K562 (cell line): ENCODE results near the gene SPATC1L. TPM values are rescaled to one million over a fixed set of nuclear protein-coding genes. Genes with fewer than 3 reads are reported as not detected.
"Not testable (repeated sequence)": the region's sequence is repeated elsewhere in the genome, so short reads cannot be mapped to it uniquely, and the experiment has no call there.

Experiments
- CBFA2T3 ChIP-seq: fragments of 450-650 bp; IDR thresholded peaks from 2 replicates; pipeline ENCODE4 v1.6.1; 2017
- CCNT2 ChIP-seq: IDR thresholded peaks from 2 replicates; pipeline ENCODE4 v1.6.1; 2011; ENCODE audit warnings: borderline replicate concordance, low read depth, mild to moderate bottlenecking, moderate library complexity, mixed read lengths, low read length; ENCODE audit not compliant: insufficient read length; ENCODE audit errors: extremely low read depth
- KDM4B ChIP-seq, 2 experiments: fragments of 450-650 bp in 1 of 2; sonication (generic) in 1 of 2; IDR thresholded peaks; 2 replicates each; pipeline ENCODE4 v1.6.1; 2016 to 2017; ENCODE audit warnings: borderline replicate concordance in 2 of 2, antibody characterized with exemption in 1 of 2, low read depth in 1 of 2, mild to moderate bottlenecking in 1 of 2
- KLF16 ChIP-seq: IDR thresholded peaks from 2 replicates; pipeline ENCODE4 v1.6.1; 2016; ENCODE audit warnings: antibody characterized with exemption
- NCOR1 ChIP-seq: fragments of 450-650 bp; IDR thresholded peaks from 2 replicates; pipeline ENCODE4 v1.6.1; 2016; ENCODE audit warnings: mild to moderate bottlenecking, moderate library complexity
- RBM22 ChIP-seq: fragments of 200-400 bp; formaldehyde crosslinking; IDR thresholded peaks from 2 replicates; pipeline ENCODE4 v1.6.1; 2018; ENCODE audit warnings: low read length, low read depth; ENCODE audit not compliant: poor library complexity, severe bottlenecking
- SMARCA4 ChIP-seq: fragments of 450-650 bp; IDR thresholded peaks from 2 replicates; pipeline ENCODE4 v1.6.1; 2016
- TBL1XR1 ChIP-seq, 2 experiments: IDR thresholded peaks; 2 replicates each; pipeline ENCODE4 v1.6.1; 2012; ENCODE audit warnings: improper control_type of control experiment in 2 of 2, low read length in 2 of 2, mild to moderate bottlenecking in 1 of 2
- TEAD4 ChIP-seq, 2 experiments: sonication (generic) in 1 of 2; formaldehyde crosslinking in 1 of 2; IDR thresholded peaks; 2 replicates each; pipeline versions ENCODE4 v1.6.1 to v1.8.0; 2012 to 2022; ENCODE audit warnings: borderline replicate concordance in 1 of 2, inconsistent platforms in 1 of 2, low read length in 1 of 2, mild to moderate bottlenecking in 1 of 2, missing genetic modification reagents in 1 of 2
- polyA plus RNA-seq, 8 experiments: library from polyadenylated mRNA; depleted of rRNA in 4 of 8; stranded (reverse) in 5 of 8; unstranded in 3 of 8; fragments of >200 nt; fragmentation: Nextera tagmentation in 2 of 8; fragmentation: Illumina TruSeq in 1 of 8; extraction: Ambion mirVana in 2 of 8; extraction: Trizol in 1 of 8; gene quantifications; 2 replicates each; pipeline versions ENCODE4 v1.2.1 to v1.2.3, GENCODE V29; 2011 to 2014; ENCODE audit warnings: inconsistent platforms in 1 of 8, missing spikeins in 1 of 8
- total RNA-seq, 7 experiments: library from RNA; depleted of rRNA in 6 of 7; stranded (reverse); fragments of >200 nt in 6 of 7; fragmentation: Illumina TruSeq in 2 of 7; extraction: Trizol in 2 of 7; gene quantifications; 2 replicates each; pipeline versions ENCODE4 v1.2.1 to v1.2.3, GENCODE V29; 2011 to 2021; ENCODE audit warnings: low replicate concordance in 1 of 7
- TF ChIP-seq, protein P1 (sequence below): fragments of 450-650 bp; IDR thresholded peaks from 2 replicates; pipeline ENCODE4 v1.6.1; 2018; ENCODE audit not compliant: partially characterized antibody
- TF ChIP-seq, protein P2 (sequence below), 3 experiments: fragments of 200-800 bp in 1 of 3; sonication (Bioruptor generic) in 1 of 3; sonication (generic) in 1 of 3; formaldehyde crosslinking in 1 of 3; IDR thresholded peaks; 2 replicates each; pipeline versions ENCODE4 v1.6.1 to v1.8.0; 2016 to 2022; ENCODE audit warnings: mild to moderate bottlenecking in 2 of 3, missing compliant biosample characterization in 2 of 3, missing genetic modification characterization in 2 of 3, missing genetic modification reagents in 1 of 3

SPATC1L gene
- total and polyA plus RNA-seq, 9 of the 15 experiments (the other 6 are each of a cell fraction or from before 2014, with no cell fraction given): 0.14 to 121 (median 34.0) TPM; not detected in 1

DNA sequence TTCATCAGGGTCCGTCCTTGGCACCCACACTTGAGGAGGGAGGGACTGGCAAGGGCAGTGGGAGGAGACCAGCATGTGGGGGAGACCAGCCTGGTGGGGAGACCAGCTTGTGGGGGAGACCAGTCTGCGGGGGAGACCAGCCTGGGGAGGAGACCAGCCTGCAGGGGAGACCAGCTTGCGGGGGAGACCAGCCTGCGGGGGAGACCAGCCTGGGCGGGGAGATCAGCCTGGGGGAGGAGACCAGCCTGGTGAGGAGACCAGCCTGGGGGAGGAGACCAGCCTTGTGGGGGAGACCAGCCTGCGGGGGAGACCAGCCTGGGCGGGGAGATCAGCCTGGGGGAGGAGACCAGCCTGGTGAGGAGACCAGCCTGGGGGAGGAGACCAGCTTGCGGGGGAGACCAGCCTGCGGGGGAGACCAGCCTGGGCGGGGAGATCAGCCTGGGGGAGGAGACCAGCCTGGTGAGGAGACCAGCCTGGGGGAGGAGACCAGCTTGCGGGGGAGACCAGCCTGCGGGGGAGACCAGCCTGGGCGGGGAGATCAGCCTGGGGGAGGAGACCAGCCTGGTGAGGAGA is 836 bp downstream of the SPATC1L start (continued):
- TF ChIP-seq, protein P1, sequence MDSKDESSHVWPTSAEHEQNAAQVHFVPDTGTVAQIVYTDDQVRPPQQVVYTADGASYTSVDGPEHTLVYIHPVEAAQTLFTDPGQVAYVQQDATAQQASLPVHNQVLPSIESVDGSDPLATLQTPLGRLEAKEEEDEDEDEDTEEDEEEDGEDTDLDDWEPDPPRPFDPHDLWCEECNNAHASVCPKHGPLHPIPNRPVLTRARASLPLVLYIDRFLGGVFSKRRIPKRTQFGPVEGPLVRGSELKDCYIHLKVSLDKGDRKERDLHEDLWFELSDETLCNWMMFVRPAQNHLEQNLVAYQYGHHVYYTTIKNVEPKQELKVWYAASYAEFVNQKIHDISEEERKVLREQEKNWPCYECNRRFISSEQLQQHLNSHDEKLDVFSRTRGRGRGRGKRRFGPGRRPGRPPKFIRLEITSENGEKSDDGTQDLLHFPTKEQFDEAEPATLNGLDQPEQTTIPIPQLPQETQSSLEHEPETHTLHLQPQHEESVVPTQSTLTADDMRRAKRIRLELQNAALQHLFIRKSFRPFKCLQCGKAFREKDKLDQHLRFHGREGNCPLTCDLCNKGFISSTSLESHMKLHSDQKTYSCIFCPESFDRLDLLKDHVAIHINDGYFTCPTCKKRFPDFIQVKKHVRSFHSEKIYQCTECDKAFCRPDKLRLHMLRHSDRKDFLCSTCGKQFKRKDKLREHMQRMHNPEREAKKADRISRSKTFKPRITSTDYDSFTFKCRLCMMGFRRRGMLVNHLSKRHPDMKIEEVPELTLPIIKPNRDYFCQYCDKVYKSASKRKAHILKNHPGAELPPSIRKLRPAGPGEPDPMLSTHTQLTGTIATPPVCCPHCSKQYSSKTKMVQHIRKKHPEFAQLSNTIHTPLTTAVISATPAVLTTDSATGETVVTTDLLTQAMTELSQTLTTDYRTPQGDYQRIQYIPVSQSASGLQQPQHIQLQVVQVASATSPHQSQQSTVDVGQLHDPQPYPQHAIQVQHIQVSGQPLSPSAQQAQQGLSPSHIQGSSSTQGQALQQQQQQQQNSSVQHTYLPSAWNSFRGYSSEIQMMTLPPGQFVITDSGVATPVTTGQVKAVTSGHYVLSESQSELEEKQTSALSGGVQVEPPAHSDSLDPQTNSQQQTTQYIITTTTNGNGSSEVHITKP: peak; percentile 47
- peak; percentile 88 for TF ChIP-seq KLF16
- TF ChIP-seq NCOR1: 0 out of 2 replicates have a peak, but pooled peaks have one; percentile 24
- TF ChIP-seq CCNT2: peak; percentile 34
- TF ChIP-seq SMARCA4: peak; percentile 22; the same call in 1 of the 2 replicates
- TF ChIP-seq TBL1XR1 (IDR thresholded peaks at IDR 0.05; ENCODE audit: low read length in 2 of 2): 0 out of 4 replicates have a peak, but pooled peaks of 1 of the 2 experiments have one; percentile 17
- TF ChIP-seq, protein P2, sequence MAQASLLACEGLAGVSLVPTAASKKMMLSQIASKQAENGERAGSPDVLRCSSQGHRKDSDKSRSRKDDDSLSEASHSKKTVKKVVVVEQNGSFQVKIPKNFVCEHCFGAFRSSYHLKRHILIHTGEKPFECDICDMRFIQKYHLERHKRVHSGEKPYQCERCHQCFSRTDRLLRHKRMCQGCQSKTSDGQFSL (CRISPR knock-in tag; IDR thresholded peaks at IDR 0.05): not testable (repeated sequence)
- TF ChIP-seq, protein P2 (tag; IDR thresholded peaks at IDR 0.05): 0 out of 4 replicates have a peak, but pooled peaks of 1 of the 2 experiments have one; percentile 20
- TF ChIP-seq KDM4B (IDR thresholded peaks at IDR 0.05; ENCODE audit: borderline replicate concordance in 2 of 2, low read depth in 1 of 2): peak in 1 of 2 experiments; percentile 31; a peak in 1 of 4 replicates
- 0 out of 2 replicates have a peak, but pooled peaks have one; percentile 10 for TF ChIP-seq CBFA2T3
- TF ChIP-seq TEAD4 (IDR thresholded peaks at IDR 0.05; ENCODE audit: low read length): peak; percentile 55
- TF ChIP-seq TEAD4 (CRISPR knock-in tag; IDR thresholded peaks at IDR 0.05; ENCODE audit: borderline replicate concordance): not testable (repeated sequence)
- TF ChIP-seq RBM22: peak; percentile 42
- TF ChIP-seq, all 486 proteins: peak for 26; not testable (repeated sequence) for 460
